Right lobe of liver (tissue), 6 donors: ENCODE results near the gene PRAF2. TPM values are rescaled to one million over a fixed set of nuclear protein-coding genes. Genes with fewer than 3 reads are reported as not detected.

ENCODE experiments used
- ATAC-seq, 4 donors: fragments of 200-7000 bp; cut with Tn5 transposase; one replicate each; pipeline ENCODE4 v1.9.1; 2020; ENCODE audit warnings: mild to moderate bottlenecking in 4 of 4, moderate library complexity in 4 of 4
- DNase-seq, 3 donors: peaks; one replicate each; pipeline ENCODE4 v3.0.0-alpha.2; 2020
- H3K27ac ChIP-seq, 3 donors: fragments of 200-600 bp; one replicate each; pipeline ENCODE4 v1.8.0; 2022
- H3K27me3 ChIP-seq, 2 donors: fragments of 200-600 bp; one replicate each; pipeline ENCODE4 v1.8.0; 2022
- H3K36me3 ChIP-seq, 4 donors: fragments of 200-600 bp; sonication (generic) in 1 of 4; one replicate each; pipeline versions ENCODE4 v1.5.1 to v1.8.0; 2017 to 2022; ENCODE audit warnings: control low read depth in 1 of 4
- H3K4me1 ChIP-seq, 4 donors: fragments of 200-600 bp; sonication (generic) in 1 of 4; one replicate each; pipeline versions ENCODE4 v1.5.1 to v1.8.0; 2017 to 2022; ENCODE audit warnings: control low read depth in 1 of 4
- H3K4me3 ChIP-seq, 3 donors: fragments of 200-600 bp; one replicate each; pipeline ENCODE4 v1.8.0; 2022
- H3K9me3 ChIP-seq, 4 donors: fragments of 200-600 bp; sonication (generic) in 1 of 4; one replicate each; pipeline versions ENCODE4 v1.5.1 to v1.8.0; 2017 to 2022; ENCODE audit warnings: control low read depth in 1 of 4
- POLR2A ChIP-seq: fragments of 450-650 bp; IDR thresholded peaks from one replicate; pipeline ENCODE4 v1.6.1; 2017; ENCODE audit warnings: antibody characterized with exemption, mild to moderate bottlenecking
- WGBS: methylation state at CpG from one replicate; pipeline ENCODE4 v1.1.6; 2018; ENCODE audit warnings: low coverage, low lambda C conversion rate; ENCODE audit not compliant: insufficient coverage; ENCODE audit errors: missing lambda C conversion rate; 5-methylcytosine and 5-hydroxymethylcytosine counted together
- intact Hi-C, 2 donors: fragments of 100-400 bp; cut with DNase I; formaldehyde crosslinking; loops; one replicate each; pipeline versions ENCODE4 v1.11.2 to v1.14.1; 2022
- total RNA-seq, 6 experiments: library from RNA; depleted of rRNA in 2 of 6; stranded (reverse); fragments of >200 nt in 2 of 6; fragmentation: NEBNext Ultra II Directional in 3 of 6; extraction: Animal tissue kit (Norgen Biotek cat#: 25700) in 3 of 6; gene quantifications; one replicate each; pipeline versions ENCODE4 v1.1.0 to v1.2.4, GENCODE V29; 2016 to 2023
- TF ChIP-seq, protein P1 (sequence below), 4 donors: fragments of 200-600 bp in 3 of 4; fragments of 450-650 bp in 1 of 4; IDR thresholded peaks; one replicate each; pipeline versions ENCODE4 v1.5.1 to v1.8.0; 2016 to 2022; ENCODE audit warnings: antibody characterized with exemption in 4 of 4, mild to moderate bottlenecking in 2 of 4
- donor health status: DM: no; HTN: yes; CAD: no.
- donor health status: DM: no; HTN: no; CAD: no.
- donor health status: DM: no; HTN: no; CAD: no.
- donor health status: DM: no; HTN: yes; CAD: no.
- donor health status: DM: no; HTN: yes; CAD: no.

PRAF2 gene
- total RNA-seq, 6 experiments from 2014 or later: 3.1 to 11.2 (median 5.1) TPM

DNA sequence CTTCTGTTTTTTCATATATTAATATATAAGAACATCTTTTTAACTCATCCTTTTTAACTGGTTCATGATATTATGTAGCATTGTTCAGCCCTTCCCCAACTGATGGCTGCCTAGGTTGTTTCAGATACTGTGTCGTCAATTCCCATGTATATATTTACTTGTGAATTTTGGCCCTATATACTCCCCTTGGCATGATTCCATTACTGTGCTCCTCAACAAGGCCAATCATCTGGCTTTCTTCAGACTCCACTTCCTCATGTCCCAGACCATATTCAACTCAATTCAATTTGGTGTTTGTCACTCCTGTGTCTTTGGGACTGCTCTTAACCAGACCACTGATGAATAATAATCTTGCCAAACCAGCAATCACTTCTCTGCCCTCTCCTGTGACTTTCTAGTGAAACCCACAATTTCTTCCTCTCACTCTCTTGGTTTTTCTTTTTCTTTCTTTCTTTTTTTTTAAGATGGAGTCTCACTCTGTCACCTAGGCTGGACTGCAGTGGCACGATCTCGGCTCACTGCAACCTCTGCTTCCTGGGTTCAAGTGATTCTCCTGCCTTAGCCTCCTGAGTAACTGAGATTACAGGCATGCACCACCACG lies 8.6 kb upstream of the PRAF2 start:
- TF ChIP-seq, protein P1, sequence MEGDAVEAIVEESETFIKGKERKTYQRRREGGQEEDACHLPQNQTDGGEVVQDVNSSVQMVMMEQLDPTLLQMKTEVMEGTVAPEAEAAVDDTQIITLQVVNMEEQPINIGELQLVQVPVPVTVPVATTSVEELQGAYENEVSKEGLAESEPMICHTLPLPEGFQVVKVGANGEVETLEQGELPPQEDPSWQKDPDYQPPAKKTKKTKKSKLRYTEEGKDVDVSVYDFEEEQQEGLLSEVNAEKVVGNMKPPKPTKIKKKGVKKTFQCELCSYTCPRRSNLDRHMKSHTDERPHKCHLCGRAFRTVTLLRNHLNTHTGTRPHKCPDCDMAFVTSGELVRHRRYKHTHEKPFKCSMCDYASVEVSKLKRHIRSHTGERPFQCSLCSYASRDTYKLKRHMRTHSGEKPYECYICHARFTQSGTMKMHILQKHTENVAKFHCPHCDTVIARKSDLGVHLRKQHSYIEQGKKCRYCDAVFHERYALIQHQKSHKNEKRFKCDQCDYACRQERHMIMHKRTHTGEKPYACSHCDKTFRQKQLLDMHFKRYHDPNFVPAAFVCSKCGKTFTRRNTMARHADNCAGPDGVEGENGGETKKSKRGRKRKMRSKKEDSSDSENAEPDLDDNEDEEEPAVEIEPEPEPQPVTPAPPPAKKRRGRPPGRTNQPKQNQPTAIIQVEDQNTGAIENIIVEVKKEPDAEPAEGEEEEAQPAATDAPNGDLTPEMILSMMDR (IDR thresholded peaks at IDR 0.05): no peak
- no peak for TF ChIP-seq POLR2A
- no peaks in the 10 kb centered on the region for H3K36me3 ChIP-seq
- no peak overlapping the region for H3K4me3 ChIP-seq
- intact Hi-C loops: no loop called here
- no peaks in the 10 kb centered on the region for H3K4me1 ChIP-seq
- WGBS: 55% methylated on average over 3 of the region's 4 CpGs
- H3K27me3 ChIP-seq: no peaks in the 10 kb centered on the region
- DNase-seq (no peak), ATAC-seq (no peak)
- no peaks in the 10 kb centered on the region for H3K9me3 ChIP-seq
- no peak overlapping the region for H3K27ac ChIP-seq

- WGBS: 34% methylated on average over 20 of the region's 55 CpGs
- intact Hi-C loops: no loop called here
- no peaks in the 10 kb centered on the region for H3K4me1 ChIP-seq
- H3K36me3 ChIP-seq: no peaks in the 10 kb centered on the region
- peak; percentile 70 for TF ChIP-seq POLR2A
- TF ChIP-seq, protein P1 (IDR thresholded peaks at IDR 0.05): no peak
- no peaks in the 10 kb centered on the region for H3K27me3 ChIP-seq
- DNase-seq: peak; percentile 75 to 80 (median 80)
- peak; percentile 86 to 93 (median 92) for ATAC-seq
- peak within 1 kb of the TSS; percentile 50 to 64 (median 61) for H3K4me3 ChIP-seq
- no peaks in the 10 kb centered on the region for H3K9me3 ChIP-seq
- peak within 1 kb of the TSS; percentile 83 to 92 (median 86) for H3K27ac ChIP-seq
Observed at GRCh38 chrX:49079489-49080428, 6.0 kb upstream of the PRAF2 start, which contains the start of gene WDR45. WDR45 (minus strand) TSS chrX:49079887; CDS start chrX:49078095, 1,792 bp downstream.

GRCh38 chrX:49077941-49078340 lies 4.1 kb upstream of the PRAF2 start:
- no peaks in the 10 kb centered on the region for H3K36me3 ChIP-seq
- no peak overlapping the region for H3K27ac ChIP-seq
- H3K27me3 ChIP-seq: no peaks in the 10 kb centered on the region
- H3K9me3 ChIP-seq: no peaks in the 10 kb centered on the region
- DNase-seq (no peak), ATAC-seq (no peak)
- 68% methylated on average over 3 of the region's 5 CpGs for WGBS
- H3K4me1 ChIP-seq: no peaks in the 10 kb centered on the region
- H3K4me3 ChIP-seq: no peak overlapping the region
- intact Hi-C loops: no loop called here
- TF ChIP-seq, protein P1 (IDR thresholded peaks at IDR 0.05): no peak
- TF ChIP-seq POLR2A: no peak

GRCh38 chrX:49075347-49075746 lies 1.5 kb upstream of the PRAF2 start:
- Histone ChIP-seq H3K27me3 (no peaks in the 10 kb centered on the region), H3K27ac (no peak overlapping the region), H3K4me1 (no peaks in the 10 kb centered on the region), H3K36me3 (no peaks in the 10 kb centered on the region), H3K9me3 (no peaks in the 10 kb centered on the region), H3K4me3 (no peak overlapping the region)
- no peak for ATAC-seq
- WGBS: 85% methylated on average over 12 of the region's 13 CpGs
- no peak for DNase-seq
- TF ChIP-seq POLR2A: no peak
- TF ChIP-seq, protein P1 (IDR thresholded peaks at IDR 0.05): no peak
- intact Hi-C loops: no loop called here
